Stimulated activated CD8-positive, alpha-beta memory T cell treated with anti-CD3 and anti-CD28 coated beads, Interleukin-15, amount 100 ng/mL, for 1 hour (primary cell): ENCODE measurements around the gene MYO5A.
"Not testable (repeated sequence)": the region's sequence is repeated elsewhere in the genome, so short reads cannot be mapped to it uniquely, and the experiment has no call there.

Source experiments
- DNase-seq: peaks from one replicate; pipeline ENCODE4 v3.0.0-alpha.2; 2020; ENCODE audit warnings: low read depth

MYO5A gene

DNA sequence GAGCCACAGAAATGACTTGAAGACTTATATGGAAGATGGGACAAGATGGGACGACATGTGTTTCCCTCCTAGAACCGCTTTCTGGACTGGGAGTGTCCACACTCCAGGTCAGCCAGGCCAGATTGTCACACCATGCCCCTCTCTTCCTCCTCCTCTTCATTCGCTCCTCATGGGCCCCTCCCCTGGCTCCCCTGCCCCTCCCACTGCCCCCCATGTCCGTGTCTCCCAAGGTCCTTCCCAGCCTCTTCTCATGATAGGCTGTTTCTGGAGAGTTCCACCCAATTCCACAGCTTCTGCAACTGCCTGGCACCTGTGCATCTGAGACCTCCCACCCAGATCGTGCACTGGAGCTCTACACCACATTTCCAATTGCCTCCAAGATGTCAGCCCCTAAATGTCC is 239.7 kb downstream of the MYO5A start:
- no peak for DNase-seq

DNA sequence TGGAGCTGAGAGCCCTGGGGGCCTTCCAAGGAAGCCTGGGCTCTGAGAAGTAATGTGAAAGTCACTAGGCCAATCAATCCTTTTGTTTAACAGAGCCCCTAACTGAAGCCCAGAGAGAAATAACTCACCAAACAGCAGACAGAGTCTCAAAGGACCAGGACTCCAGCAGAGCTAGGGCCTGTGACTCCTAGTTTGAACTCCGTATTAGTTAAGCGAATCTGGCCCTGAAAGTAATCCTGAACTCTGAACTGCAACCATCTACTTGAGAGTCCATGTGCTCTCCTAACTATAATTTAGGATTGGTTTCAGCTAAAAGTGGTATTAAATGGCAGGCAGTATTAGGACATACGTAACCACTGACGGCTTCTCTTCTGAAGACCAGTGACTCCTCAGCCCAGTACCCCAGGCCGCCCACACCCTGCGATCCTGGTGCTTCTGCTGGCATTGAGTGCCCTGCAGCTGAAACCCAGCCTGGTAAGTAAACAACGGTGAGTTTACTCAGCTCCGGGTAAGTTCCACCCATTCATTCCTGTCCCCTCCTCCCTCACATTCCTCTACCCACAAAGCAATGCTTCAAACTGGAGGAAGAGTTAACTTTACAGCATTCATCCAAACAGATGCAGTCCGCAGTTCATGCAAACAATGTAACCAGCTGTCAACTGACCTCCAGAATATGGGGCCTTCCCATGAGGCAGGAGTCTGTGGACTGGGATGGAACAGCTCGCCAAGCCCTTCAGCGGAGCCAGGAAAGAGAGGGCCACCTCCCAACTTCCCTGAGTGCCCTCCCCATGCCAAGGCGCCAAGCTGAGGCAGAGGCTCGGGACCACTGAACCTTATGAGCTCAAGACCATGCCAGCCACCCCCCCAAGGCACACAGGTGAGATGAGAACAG is 240.4 kb downstream of the MYO5A start:
- DNase-seq: no peak

GRCh38 chr15:52287114-52287513 is 241.6 kb downstream of the MYO5A start:
- DNase-seq: no peak

- DNase-seq: not testable (repeated sequence)
Observed at GRCh38 chr15:52285941-52286340, 242.7 kb downstream of the MYO5A start.

- DNase-seq: no peak
Observed at GRCh38 chr15:52284164-52284563, 244.5 kb downstream of the MYO5A start.

GRCh38 chr15:52283281-52283680 is 245.4 kb downstream of the MYO5A start:
- no peak for DNase-seq

DNA sequence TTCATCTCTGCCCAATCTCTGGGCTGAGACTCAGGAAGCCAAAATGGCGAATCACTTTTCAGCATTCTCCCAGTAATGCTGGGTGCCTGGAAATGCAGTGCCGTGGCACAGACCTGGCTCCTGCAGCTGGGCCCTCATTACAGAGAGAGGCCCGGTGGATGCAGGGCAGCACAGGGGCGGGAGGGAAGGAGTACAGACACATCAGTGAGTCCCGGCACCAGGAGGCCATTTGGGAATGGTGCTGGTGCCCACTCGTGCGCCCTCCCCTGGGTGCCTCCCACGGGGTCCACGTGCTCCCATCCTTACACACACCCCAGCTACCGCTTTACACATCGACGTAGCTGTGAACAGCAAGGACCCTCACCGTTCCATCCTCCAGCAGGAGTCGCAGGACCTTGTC is 246.3 kb downstream of the MYO5A start:
- no peak for DNase-seq

GRCh38 chr15:52281085-52282035 is 247.3 kb downstream of the MYO5A start:
- DNase-seq: no peak

DNA sequence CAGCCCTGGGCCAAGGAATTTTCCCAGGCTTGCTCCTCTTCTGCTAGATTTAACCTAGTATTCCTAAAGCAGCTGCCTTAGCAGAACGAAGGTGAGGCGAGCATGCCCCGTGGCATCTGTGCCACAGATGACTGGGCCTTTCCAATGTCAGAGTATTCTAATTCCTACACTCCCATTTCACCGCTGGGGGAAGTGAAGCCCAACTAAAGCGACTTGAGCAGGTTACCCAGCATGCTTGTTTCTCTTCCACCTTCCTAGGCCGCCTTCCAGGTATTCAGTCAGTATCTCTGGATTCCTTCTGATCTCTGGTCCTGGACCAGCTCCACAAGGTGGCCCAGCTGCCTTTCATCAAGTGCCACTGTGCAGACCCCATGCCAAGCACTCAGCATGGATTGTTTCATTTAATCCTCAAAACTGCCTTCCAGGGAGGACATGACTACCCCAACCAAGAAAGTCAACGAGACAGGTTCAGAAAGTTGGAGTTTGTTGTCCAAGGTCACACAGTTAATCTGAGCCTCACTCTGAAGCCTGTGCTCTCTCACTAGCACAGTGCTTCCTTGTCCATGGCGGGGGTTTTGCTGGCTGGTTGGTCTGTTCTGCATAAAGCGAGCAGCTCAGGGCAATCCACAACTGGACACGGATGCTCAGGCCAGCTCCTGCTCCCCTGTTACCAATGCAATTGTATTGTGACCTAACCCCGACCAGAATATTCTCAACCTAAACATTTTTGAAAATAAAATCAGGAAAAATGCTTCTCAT is 248.2 kb downstream of the MYO5A start:
- no peak for DNase-seq

DNA sequence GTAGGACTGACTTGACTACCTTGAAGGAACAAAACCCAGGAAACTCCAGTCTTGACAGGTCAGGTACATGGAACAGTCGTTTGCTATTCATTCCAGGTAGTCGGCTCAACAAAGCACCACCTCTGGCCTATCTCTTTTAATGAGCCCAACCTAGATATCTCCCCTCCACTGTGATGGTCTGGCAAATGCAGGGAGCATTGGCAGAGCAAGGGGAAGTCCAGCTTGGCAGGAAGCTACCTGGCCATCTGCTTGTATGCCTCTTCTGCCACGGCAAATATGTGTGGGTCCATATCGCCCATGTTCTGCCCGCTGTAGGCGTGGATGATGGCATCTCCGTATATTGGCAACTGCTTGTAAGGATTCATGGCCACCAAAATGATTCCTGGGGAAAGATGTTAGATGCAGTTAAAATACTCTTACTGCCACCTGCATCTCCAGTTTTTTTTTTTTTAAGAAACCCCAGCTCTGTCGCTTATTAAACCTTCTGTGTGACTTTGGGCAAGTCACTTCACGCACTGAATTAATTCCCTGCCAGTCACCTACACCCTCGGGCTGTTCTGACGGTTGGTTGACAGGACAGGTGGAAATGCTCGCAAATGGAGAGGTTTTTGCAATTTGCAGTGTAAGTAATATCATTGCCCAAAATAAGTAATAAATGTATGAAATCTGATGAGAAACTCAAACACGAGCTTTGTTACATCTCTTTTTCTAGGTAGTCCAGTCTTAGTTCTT is 249.9 kb downstream of the MYO5A start:
- DNase-seq: no peak

GRCh38 chr15:52278135-52278534 is 250.5 kb downstream of the MYO5A start:
- no peak for DNase-seq

- no peak for DNase-seq
Observed at GRCh38 chr15:52277575-52277974, 251.1 kb downstream of the MYO5A start.

- no peak for DNase-seq
Observed at GRCh38 chr15:52276256-52276770, 252.4 kb downstream of the MYO5A start.

GRCh38 chr15:52263563-52264282 is 265.0 kb downstream of the MYO5A start:
- DNase-seq: no peak

DNA sequence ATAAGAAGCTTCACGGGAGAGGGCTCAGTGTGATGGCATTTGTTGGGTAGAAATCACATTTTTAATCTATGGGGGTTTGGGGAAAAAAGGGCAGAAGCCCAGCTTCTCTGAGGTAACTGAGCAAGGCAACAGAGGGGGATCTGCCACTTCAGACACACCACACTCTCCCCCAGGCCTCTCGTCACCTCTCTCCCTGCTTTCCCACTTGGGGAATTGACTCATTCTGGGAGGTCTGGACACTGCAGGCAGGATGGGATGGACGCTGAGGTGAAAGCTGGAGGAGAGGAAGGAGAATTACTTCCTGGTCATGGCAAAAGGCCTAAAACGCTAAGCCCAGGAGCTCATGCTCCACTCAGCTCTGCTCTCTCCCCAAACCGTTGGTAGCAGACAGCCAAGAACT is 266.3 kb downstream of the MYO5A start:
- DNase-seq: no peak

DNA sequence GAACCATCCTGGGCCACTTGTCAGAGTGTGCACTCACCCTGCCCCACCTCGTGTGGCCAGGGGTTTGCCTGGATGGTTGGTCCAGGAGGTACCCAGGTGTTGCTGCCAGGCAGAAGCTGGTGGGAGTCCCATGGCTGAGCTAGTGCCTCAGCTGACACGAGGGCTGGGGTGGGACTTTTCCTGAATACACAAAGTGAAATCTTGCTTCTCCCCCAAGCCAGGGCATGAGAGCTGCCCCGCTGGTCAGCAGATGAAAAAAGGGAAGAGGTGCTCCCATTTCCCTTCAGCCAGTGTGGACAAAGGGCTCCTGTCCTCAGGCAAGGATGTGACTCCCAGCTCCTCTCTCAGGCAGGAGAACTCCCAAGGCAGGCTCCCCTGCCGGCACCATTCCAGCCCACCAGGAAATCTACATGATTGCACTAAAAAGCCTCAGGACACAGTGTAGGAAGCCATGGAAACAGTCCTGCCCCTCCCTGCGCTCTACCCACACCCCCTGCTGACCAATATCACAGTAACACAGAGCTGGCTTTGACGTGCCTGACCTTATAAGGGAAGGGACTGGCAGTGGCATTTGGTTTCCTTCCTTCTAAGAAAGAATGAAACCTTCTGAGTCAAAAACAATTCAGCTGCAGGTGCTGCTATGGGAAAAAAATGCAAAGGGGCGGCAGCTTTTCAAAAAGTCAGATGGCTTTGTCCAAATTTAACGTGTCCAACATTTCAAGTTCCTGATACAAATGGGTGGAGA is 267.0 kb downstream of the MYO5A start:
- no peak for DNase-seq

DNA sequence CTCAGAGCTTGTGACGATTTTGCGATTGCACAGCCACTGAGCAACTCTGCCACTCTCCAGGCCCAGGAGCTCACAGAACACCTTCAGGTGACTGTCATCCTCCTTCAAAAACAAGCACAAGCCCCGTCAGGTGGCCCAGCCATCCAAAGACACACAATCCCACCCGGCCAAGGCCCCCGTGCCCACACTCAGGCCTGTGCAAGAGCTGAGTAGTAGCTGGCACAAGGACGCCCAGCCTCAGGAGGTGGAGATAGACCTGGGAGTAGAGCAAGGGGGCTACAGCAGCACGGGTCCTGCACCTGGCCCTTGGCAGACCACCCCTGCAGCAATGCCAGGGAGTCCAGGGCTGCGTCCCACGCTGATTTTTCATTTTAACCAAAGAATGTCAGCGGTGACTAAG is 267.7 kb downstream of the MYO5A start:
- DNase-seq: no peak

- DNase-seq: no peak
Observed at GRCh38 chr15:52259503-52259902, 269.2 kb downstream of the MYO5A start.

GRCh38 chr15:52258461-52258860 is 270.2 kb downstream of the MYO5A start:
- no peak for DNase-seq

- DNase-seq: no peak
Observed at GRCh38 chr15:52257734-52258062, 271.0 kb downstream of the MYO5A start.
